GM12875 (cell line): Measurements from ENCODE around the gene MAG.
A peak's percentile ranks its signal among the peaks of the same experiment; 100 is the strongest.

ENCODE experiments used
- H3K4me3 ChIP-seq: one replicate; pipeline ENCODE4 v1.5.1; 2011; ENCODE audit warnings: low read depth, low read length, control low read depth
- CTCF ChIP-seq: IDR thresholded peaks from 2 replicates; pipeline ENCODE4 v1.5.1; 2011; ENCODE audit warnings: low read depth, mild to moderate bottlenecking, control low read depth, inconsistent platforms, low read length, moderate library complexity, borderline replicate concordance; ENCODE audit not compliant: insufficient read depth

The MAG gene

GRCh38 chr19:35291916-35292315 is at the start of gene MAG:
Gene MAG, plus strand, starts transcription at chr19:35292161. Its CDS starts 3,248 bp downstream, at chr19:35295409.
- TF ChIP-seq CTCF: no peak
- no peak within 1 kb of the TSS for H3K4me3 ChIP-seq

GRCh38 chr19:35246466-35247092 is 45.4 kb upstream of the MAG start:
- TF ChIP-seq CTCF: no peak
- no peak overlapping the region for H3K4me3 ChIP-seq

- TF ChIP-seq CTCF: peak; percentile 74
- H3K4me3 ChIP-seq: peak overlapping the region; percentile 96
Observed at GRCh38 chr19:35247526-35248309, 44.2 kb upstream of the MAG start.

- peak within 1 kb of the TSS; percentile 96 for H3K4me3 ChIP-seq
- TF ChIP-seq CTCF: no peak
Observed at GRCh38 chr19:35248310-35249145, 43.4 kb upstream of the MAG start, which contains the start of gene LSR. Gene LSR, plus strand, starts transcription at chr19:35249002. Its CDS starts 21 bp downstream, at chr19:35249023.

- TF ChIP-seq CTCF: no peak
- peak overlapping the region; percentile 96 for H3K4me3 ChIP-seq
Observed at GRCh38 chr19:35249146-35249847, 42.7 kb upstream of the MAG start.

- H3K4me3 ChIP-seq: peak overlapping the region; percentile 96
- no peak for TF ChIP-seq CTCF
Observed at GRCh38 chr19:35249848-35250711, 41.9 kb upstream of the MAG start.
